ENCODE results near the gene LCE3D.
"Not testable (repeated sequence)": the region's sequence is repeated elsewhere in the genome, so short reads cannot be mapped to it uniquely, and the experiment has no call there.

The LCE3D gene, protein sequence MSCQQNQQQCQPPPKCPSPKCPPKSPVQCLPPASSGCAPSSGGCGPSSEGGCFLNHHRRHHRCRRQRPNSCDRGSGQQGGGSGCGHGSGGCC

DNA sequence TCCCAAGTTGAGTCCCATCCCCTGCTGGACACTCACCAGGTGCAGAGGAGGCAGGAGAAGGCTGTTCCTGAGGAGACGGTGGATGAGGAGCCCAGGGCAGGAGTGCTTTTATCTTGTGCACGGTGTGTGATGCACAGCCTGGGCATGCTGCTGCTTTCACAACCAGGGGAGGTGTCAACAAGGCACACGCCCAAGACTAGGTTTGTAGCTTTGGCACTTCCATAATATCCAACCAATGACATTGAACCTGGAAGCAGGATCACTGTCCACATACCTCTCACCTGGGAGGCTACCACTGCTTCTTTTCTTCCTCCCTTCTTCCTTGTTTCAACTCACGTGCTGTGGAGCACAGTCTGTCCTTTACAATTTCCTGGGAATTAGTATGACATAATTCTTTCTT lies at the start of gene LCE3D:
Gene LCE3D, minus strand, starts transcription at position 84 of the 400 bp plus-strand sequence. CDS start 580 bp downstream, outside the sequence.
- DNase-seq, result no peak

DNA sequence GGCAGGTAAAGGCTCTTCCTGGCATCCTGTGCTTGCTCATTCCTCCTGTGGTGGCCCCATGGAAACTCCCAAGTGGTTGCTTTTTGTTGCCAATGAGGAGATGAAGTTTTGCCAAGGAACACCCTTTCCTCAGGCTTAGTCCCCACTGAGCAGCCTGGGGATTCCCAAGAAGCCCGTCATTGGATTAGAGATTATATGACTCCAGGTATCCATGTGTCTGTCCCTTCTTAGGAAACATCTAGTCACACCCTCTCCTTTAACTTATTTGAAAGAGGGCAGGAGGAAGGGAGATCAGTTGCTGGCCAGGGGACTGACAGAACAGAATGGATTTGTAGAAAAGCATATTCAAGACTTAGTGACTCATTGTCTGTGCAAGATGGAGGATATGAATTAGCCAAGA lies 46.4 kb upstream of the LCE3D start:
- no peak for DNase-seq

DNA sequence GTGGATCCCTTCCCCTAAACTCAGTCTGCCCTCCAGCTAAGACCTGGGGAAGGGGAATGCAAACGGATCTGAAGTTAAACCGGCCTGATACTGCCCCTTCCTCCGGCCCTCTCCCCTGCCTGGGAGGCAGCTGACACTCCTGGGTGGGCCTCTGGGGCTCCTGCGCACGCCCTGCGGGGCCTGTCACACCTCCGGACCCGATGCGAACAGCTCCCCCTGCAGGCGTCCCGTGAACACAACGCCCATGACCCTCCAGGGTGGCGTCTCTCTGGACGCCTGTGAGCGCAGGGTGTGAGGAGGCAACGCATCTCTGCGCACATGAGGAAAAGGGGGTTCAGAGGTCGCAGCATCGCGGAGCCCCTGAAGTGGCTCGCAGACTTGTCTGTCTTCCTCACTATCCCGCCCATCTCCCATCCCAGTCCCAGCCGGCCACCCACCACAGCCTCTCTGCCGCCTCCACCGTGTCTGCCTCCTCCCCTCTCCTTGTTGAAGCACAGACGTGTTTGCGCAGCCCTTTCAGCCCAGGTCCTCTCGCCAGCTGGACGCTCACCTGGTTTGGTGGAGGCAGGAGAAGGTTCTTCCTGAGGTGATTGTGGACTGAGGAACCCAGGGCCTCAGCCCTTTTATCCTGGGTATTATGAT lies 43.0 kb upstream of the LCE3D start:
- DNase-seq, result no peak

DNA sequence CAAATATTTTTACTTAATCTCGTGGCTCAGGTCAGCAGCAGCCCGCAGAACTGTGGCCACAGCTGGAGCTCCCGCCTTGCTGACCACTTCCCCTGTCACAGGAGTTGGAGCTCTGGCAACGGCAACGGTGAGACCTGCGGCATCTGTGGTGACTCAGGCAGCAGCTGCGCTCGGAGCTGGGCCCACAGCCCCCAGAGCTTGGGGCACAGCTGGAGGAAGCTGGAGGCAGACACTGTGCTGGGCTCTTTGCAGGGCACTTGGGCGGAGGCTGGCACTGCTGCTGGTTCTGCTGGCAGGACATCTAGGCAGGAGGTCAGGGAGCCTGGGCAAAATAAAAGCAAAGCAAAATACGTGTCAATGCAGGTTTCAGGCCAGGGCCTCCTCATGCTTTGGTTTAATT lies 42.5 kb upstream of the LCE3D start, which contains the start of gene LCE3A:
Gene LCE3A, minus strand, starts transcription at position 301 of the 400 bp plus-strand sequence. Its CDS starts 0 bp downstream, at position 301.
- DNase-seq, result no peak

DNA sequence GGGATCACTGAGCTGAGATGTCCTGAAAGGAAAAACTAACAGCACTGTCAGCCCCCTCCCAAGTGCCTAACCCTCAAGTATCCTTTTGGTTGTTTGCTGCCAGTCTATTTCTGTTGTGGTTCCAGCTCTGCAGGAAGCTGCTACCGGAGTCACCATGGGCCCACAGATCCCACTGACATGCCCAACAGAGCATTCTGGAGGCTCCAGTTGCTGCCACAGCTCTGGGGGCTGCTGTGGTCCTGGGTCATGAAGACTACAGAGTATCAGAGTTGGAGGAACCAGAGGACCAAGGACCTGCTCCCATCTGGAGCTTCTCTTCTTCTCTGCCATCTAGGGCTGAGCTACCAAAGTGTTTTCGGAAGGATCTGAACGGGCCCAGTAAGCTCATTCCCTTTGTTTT lies 41.7 kb upstream of the LCE3D start:
- DNase-seq, result no peak

DNA sequence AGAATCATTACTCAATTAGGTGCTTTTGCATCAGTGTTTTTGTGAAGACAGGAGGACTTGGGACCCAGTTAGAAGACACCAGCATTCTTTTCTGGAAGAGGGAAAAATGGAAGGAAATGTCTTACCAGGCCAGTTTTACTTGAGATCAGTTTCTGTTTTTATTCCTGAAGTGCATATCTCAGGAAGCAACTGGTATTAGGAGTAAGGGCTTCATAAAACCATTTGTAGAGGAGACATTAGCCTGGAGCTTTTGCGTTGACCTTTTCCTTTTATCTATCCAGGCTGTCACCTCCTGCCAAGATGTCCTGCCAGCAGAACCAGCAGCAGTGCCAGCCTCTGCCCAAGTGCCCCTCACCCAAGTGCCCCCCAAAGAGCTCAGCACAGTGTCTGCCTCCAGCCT lies 33.2 kb upstream of the LCE3D start, which contains the start of gene LCE3B:
Gene LCE3B, plus strand, starts transcription at position 301 of the 400 bp plus-strand sequence. Its CDS starts 0 bp downstream, at position 301.
- no peak for DNase-seq

DNA sequence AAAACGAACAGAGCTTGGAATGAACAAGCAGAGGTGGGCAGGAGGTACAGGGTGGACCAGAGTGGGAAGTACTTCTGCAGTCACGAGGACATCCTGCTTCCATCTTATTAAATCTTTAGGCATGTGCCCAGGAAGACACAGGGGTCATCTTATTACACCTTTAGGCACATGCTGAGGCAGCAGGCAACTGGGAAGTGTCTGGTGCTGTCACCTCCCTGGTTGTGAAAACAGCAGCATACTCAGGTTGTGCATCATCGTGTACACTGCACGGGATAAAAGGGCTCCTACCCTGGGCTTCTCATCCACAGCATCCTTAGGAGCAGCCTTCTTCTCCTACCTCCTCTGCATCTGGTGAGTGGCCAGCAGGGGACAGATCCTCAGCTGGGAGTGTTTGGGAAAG lies 19.6 kb upstream of the LCE3D start, which contains the start of gene LCE3C:
Gene LCE3C, plus strand, starts transcription at position 301 of the 400 bp plus-strand sequence. CDS start 498 bp downstream, outside the sequence.
- DNase-seq, result no peak

DNA sequence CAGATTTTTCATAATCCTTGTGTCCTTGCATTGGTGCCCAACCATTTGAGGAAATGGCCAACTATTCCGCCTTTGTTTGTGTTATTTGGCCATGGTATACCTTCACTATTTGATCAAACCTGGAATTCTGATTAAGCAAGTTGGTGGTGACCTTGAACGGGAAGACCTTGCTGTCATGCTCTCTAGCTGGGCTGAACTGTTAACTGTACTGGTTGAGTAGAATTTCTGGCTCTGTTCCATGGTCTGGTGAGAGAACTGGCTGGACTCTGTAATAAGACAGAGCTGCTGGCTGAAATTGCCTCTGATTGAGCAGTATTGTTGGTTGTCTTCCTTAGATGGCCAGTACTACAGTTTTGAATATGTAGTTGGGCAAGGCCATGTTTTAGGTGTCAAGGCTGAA lies 16.7 kb upstream of the LCE3D start:
- no peak for DNase-seq

DNA sequence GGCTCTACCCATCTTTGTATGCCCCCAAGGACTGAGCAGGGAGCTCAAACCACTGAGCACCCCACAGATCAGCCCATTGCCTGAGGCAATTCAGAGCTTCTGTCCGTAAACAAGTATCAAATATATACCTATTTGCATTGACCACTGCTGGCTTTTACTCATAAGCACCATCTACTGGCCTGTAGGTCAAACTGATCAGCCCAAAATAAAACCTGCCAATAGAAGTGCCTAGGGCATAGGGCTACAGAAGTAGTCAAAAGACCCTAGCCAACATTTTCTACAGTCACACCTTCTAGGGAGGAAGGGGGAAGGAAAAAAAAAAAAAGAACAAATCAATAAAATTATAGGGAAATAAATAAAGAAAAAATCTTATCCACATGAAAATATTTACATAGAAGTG lies 5.3 kb upstream of the LCE3D start:
- DNase-seq, result no peak

DNA sequence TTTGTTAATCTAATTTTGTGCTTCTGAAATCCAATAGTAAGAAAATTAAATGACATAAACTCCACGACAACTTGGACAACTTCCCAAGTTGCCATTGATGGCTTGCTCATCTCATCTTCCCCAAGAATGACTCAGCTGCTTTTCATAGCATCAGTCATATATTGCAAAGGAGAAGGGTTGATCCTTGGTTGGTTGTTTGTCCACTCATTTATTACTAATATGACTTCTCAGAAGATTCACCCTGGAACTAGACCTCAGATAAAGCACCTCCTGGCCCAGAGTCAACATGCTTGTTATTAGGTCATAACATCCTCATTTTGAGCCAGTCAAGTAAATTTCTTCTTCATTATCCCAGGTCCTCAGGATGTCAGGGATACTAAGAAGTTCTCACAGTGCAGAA lies 2.3 kb upstream of the LCE3D start:
- DNase-seq, result no peak

DNA sequence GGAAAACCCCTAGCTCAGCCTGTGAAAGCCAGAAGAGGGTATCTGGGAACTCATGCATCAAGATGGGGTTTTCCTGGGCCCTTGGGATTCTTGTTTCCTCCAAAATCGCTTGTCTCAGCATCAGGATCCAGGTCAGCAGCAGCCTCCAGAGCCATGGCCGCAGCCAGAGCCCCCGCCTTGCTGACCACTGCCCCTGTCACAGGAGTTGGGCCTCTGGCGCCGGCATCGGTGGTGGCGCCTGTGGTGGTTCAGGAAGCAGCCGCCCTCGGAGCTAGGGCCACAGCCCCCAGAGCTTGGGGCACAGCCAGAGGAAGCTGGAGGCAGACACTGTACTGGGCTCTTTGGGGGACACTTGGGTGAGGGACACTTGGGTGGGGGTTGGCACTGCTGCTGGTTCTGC lies 790 bp downstream of the LCE3D start:
- not testable (repeated sequence) for DNase-seq

DNA sequence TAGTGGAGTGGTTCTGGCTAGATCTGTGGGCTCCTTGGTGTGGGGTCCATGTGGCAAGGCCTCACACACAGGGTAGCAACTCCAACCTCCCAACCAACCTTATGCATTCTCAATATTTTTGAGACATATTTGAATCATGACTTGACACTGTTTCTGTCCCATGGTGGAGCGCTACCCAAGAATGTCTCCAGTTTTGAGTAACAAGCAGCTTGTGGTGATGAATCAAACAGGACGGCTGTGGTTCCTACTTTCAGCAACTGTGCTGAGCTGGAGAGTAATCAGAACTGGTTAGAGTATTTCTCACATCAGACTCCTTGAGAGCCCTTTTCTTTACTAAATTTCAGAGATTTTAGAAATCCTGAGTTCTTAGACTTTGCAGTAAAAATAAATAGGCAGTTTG lies 3.1 kb downstream of the LCE3D start:
- DNase-seq, result no peak

DNA sequence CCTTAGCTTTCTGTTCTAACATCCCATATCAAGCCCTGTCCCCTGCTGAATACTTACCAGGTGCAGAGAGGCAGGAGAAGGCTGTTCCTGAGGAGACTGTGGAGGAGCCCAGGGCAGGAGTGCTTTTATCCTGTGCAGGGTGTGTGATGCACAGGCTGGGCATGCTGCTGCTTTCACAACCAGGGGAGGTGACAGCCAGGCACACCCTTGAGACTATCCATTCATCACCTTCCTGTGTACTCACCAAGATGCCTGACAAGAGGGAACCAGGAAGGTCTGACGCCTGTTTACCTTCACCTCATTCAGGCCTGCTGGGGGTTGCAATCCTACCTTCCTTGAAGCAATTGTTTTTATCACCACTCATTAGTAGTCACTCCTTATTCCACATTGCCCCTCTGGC lies 13.6 kb downstream of the LCE3D start, which contains the start of gene LCE3E:
Gene LCE3E, minus strand, starts transcription at position 100 of the 400 bp plus-strand sequence. CDS start 572 bp downstream, outside the sequence.
- DNase-seq, result no peak

DNA sequence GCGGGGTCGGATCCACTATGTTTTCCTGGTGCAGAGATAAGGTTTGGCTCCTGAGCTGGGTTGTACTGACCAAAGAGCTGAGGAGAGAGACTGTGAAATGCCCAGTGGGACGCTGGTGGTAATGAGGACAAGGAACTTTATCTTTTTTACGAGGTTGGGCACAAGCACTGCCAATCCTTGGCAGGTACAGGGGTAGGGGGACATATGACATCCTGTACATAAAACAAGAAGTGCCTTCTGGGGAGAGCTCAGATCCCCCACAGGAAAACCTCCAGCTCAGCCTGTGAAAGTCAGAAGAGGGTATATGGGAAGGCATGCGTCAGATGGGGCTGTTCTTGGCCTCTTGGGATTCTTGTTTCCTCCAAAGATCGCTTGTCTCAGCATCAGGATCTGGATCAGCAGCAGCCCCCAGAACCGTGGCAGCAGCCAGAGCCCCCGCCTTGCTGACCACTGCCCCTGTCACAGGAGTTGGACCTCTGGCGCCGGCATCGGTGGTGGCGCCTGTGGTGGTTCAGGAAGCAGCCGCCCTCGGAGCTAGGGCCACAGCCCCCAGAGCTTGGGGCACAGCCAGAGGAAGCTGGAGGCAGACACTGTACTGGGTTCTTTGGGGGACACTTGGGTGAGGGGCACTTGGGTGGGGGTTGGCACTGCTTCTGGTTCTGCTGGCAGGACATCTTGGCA lies 14.6 kb downstream of the LCE3D start:
- no peak for DNase-seq

DNA sequence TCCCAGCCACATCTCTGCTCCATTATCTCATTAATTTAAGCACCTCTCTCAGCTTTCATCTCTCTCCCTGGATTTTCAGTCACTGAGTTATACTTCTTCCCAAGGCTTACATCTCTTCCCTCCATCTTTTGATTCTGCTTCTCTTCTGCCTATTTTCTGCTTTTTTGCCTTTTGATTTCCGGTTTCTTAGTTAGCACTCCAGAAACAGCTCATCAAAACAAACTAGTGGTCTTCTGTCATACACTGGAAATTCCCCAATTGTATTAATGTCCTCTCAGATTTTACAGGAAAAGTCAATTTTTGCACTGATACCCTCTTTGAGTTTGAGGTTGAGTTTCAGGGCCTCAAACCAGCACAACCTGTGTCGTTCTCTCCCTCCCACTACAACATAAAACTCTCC lies 15.2 kb downstream of the LCE3D start:
- DNase-seq, result no peak

DNA sequence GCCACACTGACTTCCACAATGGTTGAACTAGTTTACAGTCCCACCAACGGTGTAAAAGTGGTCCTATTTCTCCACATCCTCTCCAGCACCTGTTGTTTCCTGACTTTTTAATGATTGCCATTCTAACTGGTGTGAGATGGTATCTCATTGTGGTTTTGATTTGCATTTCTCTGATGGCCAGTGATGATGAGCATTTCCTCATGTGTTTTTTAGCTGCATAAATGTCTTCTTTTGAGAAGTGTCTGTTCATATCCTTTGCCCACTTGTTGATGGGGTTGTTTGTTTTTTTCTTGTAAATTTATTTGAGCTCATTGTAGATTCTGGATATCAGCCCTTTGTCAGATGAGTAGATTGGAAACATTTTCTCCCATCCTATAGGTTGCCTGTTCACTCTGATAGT lies 32.0 kb downstream of the LCE3D start:
- DNase-seq, result not testable (repeated sequence)

DNA sequence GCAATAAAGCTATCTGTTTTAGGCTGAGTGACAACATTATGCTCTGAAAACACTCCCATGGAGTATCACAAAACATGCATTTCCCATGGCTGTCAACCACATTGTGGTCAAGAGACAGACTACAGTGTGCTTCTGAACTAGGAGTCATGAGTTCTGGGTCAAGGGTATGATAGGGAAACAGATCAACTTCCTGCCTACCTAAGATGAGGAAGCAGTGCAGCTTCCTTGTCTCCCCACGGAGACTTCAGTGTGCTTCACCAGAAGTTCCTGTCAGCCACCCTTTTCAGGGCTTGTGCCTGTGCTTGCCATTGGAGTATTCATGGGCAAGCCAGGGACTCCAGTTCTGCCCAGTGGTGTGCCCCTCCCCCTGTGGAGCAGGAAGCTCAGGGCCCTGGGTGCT lies 33.6 kb downstream of the LCE3D start:
- DNase-seq, result no peak

DNA sequence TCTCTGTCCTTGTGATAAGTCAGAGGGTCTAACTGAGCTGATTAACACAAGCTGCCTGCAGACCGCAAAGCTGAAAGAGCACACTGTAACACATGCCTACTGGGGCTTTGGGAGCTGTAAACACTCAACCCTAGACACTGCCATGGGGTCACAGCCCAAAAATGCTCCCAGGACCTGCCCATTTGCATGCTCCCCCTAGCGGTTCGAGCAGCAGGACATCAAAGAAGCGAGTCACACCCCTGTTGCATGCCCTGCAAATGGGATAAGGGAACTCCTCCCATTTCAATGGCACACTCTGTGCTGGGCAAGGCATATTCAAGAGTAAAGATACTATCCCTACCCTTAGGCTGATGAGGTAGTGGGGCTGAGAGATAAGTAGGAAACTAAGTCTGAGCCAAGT lies 36.5 kb downstream of the LCE3D start:
- DNase-seq, result no peak

DNA sequence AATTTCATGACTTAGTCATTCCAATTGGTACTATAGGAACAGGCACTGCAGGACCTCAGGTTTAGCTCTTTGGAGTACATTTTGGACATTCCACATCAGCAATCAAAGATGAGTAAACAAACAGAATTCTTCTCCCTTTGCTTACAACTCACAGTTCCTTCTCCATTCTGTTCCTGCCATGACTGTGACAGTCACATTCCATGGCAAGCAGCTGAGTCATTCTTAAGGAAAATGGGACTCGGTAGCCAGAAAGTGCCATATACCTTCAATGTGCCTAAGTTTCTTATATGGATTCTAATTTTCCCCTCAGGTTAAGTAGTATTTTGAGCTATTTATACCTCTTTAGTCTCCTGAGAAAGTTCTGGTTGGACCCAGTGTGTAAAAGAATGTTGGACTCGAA lies 40.4 kb downstream of the LCE3D start:
- DNase-seq, result no peak

DNA sequence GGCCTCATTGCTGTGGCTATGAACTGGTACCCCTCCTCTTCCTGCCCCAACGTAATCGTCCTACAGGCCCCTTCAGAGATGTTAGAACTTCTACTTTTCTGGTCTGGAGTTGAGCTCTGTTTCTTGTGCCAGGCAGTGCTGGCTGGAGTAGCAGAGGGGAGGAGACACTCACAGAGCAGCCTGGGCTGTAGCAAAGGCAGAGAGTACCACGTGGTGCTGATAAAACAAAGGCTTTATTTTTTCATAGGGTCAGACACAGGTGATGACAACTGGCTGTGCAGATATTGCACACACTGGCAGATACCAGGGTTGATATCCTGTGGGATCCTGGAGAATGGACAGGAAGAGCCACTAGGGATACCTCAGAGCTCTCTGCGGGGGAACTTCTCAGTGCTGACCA lies 42.8 kb downstream of the LCE3D start:
- DNase-seq, result no peak

DNA sequence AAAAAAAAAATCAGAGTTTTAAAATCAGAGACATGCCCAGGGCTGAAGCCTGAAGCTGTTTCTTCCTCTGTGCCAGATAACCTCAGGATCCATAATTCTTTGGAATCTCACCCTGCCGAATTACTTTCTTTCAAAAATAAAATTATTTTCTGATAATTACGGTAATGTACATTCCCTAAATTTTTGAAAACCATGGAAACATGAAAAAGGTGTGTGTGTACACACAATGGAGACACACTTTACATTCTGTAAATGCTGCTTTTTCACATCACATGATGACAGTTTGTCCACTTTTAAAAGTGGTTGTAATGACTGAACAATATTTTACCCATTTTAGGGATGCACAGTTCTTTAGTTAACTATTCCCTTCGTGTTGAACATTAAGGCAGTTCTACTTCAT lies 44.5 kb downstream of the LCE3D start:
- no peak for DNase-seq

DNA sequence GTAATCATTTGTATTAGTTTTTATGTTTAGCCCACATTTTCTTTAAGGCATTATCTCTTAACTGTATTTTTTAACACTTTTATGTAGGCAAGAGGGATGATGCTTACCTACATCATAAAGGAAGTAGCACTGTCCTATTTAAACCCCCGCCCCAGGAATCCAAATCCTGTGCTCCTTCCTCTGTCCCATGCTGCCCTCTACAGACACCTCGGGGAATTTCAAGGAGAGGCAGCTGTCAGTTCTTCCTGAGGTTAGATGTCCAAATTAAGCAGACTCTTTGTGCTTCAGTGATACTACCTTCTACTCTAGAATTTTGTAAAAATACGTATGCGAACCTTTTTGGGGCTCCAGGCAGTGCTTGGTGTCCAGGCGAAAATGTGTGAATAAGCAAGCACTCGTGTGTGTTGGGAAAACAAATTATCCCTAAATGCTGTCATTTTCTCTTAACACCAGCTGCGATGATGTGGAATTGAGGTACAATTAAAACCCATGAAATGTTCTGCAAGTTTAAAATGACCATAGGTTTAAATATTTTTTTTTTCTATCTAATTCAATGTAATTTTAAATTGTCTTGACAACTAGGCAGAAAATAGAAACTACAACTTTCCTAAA lies 46.9 kb downstream of the LCE3D start:
- no peak for DNase-seq
